Uterus (tissue), 4 donors: ENCODE measurements around the gene B4GALNT3. TPM values are rescaled to one million over a fixed set of nuclear protein-coding genes. Genes with fewer than 3 reads are reported as not detected.
A peak's percentile ranks its signal among the peaks of the same experiment; 100 is the strongest.
"Not testable (repeated sequence)": the region's sequence is repeated elsewhere in the genome, so short reads cannot be mapped to it uniquely, and the experiment has no call there.

Source experiments
- DNase-seq, 2 donors: peaks; one replicate each; pipeline ENCODE4 v3.0.0-alpha.2; 2019 to 2020
- H3K27ac ChIP-seq, 2 donors: fragments of 200-600 bp; sonication (generic); 1 replicate in 1 of 2; 2 replicates in 1 of 2; pipeline ENCODE4 v1.5.1; 2016 to 2018
- H3K27me3 ChIP-seq, 2 donors: fragments of 200-600 bp; sonication (generic); one replicate each; pipeline ENCODE4 v1.5.1; 2018 to 2019; ENCODE audit warnings: control low read depth in 1 of 2
- H3K36me3 ChIP-seq, 2 donors: fragments of 200-600 bp; sonication (generic); one replicate each; pipeline ENCODE4 v1.5.1; 2019; ENCODE audit warnings: control low read depth in 1 of 2
- H3K4me1 ChIP-seq, 2 donors: fragments of 200-600 bp; sonication (generic); one replicate each; pipeline ENCODE4 v1.5.1; 2018 to 2019; ENCODE audit warnings: control low read depth in 1 of 2
- H3K4me3 ChIP-seq, 2 donors: fragments of 200-600 bp; sonication (generic); 1 replicate in 1 of 2; 2 replicates in 1 of 2; pipeline ENCODE4 v1.5.1; 2018 to 2019; ENCODE audit warnings: mild to moderate bottlenecking in 1 of 2
- H3K9me3 ChIP-seq, 2 donors: fragments of 200-600 bp; sonication (generic); one replicate each; pipeline ENCODE4 v1.5.1; 2019; ENCODE audit warnings: control low read depth in 1 of 2
- POLR2A ChIP-seq, 2 donors: fragments of 450-650 bp; IDR thresholded peaks; one replicate each; pipeline ENCODE4 v1.6.1; 2016; ENCODE audit warnings: antibody characterized with exemption in 2 of 2, mild to moderate bottlenecking in 1 of 2, moderate library complexity in 1 of 2
- intact Hi-C: fragments of 100-400 bp; cut with DNase I; formaldehyde crosslinking; loops from one replicate; pipeline ENCODE4 v1.15.1; 2023; ENCODE audit warnings: low total_unique reads
- total RNA-seq, 4 donors: library from RNA; depleted of rRNA in 3 of 4; stranded (reverse); fragments of >200 nt in 3 of 4; gene quantifications; one replicate each; pipeline versions ENCODE4 v1.1.0 to v1.2.4, GENCODE V29; 2014 to 2023
- TF ChIP-seq, protein P1 (sequence below), 4 experiments: fragments of 200-600 bp in 2 of 4; fragments of 450-650 bp in 2 of 4; sonication (generic) in 2 of 4; IDR thresholded peaks; one replicate each; pipeline ENCODE4 v1.5.1; 2016 to 2019; ENCODE audit warnings: antibody characterized with exemption in 4 of 4, mild to moderate bottlenecking in 2 of 4, moderate library complexity in 1 of 4
- donor health status: DM: yes; HTN: yes; CAD: no.

The B4GALNT3 gene
- total RNA-seq: 10 to 100 TPM in 1 of 4 donors, 1 to 10 TPM in 3; 2.2 to 29.2 (median 3.1) TPM

DNA sequence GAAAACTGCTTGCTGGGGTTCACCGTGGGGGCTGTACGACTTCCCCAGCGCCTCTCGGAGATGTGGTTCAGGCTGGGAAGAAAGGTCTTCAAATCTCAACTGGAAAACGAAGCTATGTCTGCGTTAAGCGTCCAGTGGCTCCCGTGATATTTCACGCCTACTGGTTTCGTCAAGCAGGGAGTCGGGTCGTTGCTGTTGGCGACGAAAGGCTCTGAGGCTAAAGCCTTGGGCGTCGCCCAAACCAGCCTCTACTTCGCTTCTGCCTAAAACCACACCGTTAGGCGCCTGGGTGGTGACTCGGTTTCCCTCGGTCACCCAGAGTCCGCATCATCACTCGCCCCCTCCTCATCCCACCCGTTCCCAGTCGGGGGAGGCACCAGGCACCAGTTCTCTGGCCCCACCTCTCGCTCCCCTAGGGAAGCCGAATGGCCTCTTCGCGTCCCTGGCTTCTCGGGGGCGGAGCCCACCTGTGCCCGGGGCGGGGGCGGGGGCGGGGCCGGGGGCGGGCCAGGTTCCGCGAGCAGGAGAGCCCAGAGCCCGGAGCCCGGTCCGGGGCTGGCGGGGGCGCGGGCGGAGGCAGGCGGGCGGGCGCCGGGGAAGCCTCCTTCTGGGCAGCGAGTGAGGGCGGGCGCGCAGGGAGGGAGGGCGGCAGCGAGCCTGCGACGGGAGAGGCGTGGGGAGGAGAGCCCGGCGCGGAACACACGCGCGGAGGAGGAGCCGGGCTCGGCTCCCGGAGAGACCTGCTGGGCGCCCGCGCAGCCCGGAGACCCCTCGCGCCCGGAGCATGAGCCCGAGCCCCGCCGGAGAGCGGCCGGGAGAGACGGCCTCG, at the start of gene B4GALNT3:
Gene B4GALNT3, plus strand, starts transcription at position 510 of the 829 bp plus-strand sequence. CDS start 438 bp downstream, outside the sequence.
- Histone ChIP-seq H3K9me3 (no peaks in the 10 kb centered on the region), H3K27ac (peak within 1 kb of the TSS; percentile 45 to 76), H3K27me3 (no peaks in the 10 kb centered on the region), H3K4me1 (no peaks in the 10 kb centered on the region), H3K36me3 (no peaks in the 10 kb centered on the region), H3K4me3 (peak within 1 kb of the TSS; percentile 39 to 63)
- peak; percentile 45 to 62 for DNase-seq
- TF ChIP-seq, protein P1, sequence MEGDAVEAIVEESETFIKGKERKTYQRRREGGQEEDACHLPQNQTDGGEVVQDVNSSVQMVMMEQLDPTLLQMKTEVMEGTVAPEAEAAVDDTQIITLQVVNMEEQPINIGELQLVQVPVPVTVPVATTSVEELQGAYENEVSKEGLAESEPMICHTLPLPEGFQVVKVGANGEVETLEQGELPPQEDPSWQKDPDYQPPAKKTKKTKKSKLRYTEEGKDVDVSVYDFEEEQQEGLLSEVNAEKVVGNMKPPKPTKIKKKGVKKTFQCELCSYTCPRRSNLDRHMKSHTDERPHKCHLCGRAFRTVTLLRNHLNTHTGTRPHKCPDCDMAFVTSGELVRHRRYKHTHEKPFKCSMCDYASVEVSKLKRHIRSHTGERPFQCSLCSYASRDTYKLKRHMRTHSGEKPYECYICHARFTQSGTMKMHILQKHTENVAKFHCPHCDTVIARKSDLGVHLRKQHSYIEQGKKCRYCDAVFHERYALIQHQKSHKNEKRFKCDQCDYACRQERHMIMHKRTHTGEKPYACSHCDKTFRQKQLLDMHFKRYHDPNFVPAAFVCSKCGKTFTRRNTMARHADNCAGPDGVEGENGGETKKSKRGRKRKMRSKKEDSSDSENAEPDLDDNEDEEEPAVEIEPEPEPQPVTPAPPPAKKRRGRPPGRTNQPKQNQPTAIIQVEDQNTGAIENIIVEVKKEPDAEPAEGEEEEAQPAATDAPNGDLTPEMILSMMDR (IDR thresholded peaks at IDR 0.05): no peak
- peak in 1 of 2 donors; percentile 54 for TF ChIP-seq POLR2A (IDR thresholded peaks at IDR 0.05)
- intact Hi-C loops: no loop called here

GRCh38 chr12:414859-415258, 44.9 kb upstream of the B4GALNT3 start:
- no peaks in the 10 kb centered on the region for H3K36me3 ChIP-seq
- no peaks in the 10 kb centered on the region for H3K27me3 ChIP-seq
- H3K27ac ChIP-seq: no peak overlapping the region
- no peaks in the 10 kb centered on the region for H3K9me3 ChIP-seq
- intact Hi-C loops: no loop called here
- no peak overlapping the region for H3K4me3 ChIP-seq
- no peaks in the 10 kb centered on the region for H3K4me1 ChIP-seq
- no peak for DNase-seq
- TF ChIP-seq, protein P1 (IDR thresholded peaks at IDR 0.05): no peak
- TF ChIP-seq POLR2A (IDR thresholded peaks at IDR 0.05): no peak

DNA sequence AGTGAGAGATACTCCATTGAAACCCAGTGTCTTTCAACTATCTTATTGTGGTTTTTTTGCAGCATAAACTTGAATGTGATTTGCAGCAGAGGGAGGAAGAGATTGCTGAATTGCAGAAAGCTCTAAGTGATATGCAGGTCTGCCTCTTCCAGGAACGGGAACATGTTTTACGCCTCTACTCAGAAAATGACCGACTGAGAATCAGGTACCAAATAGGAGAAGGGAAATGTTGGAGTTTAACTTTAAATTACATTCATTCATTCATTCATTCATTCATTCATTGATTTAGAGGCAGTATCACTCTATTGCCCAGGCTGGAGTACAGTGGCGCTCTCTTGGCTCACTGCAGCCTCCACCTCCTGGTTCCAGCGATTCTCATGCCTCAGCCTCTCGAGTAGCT, 41.3 kb upstream of the B4GALNT3 start:
- no peaks in the 10 kb centered on the region for H3K4me1 ChIP-seq
- no peak for DNase-seq
- intact Hi-C loops: no loop called here
- H3K27ac ChIP-seq: no peak overlapping the region
- no peaks in the 10 kb centered on the region for H3K27me3 ChIP-seq
- no peaks in the 10 kb centered on the region for H3K36me3 ChIP-seq
- no peak overlapping the region for H3K4me3 ChIP-seq
- no peak for TF ChIP-seq POLR2A (IDR thresholded peaks at IDR 0.05)
- TF ChIP-seq, protein P1 (IDR thresholded peaks at IDR 0.05): no peak
- no peaks in the 10 kb centered on the region for H3K9me3 ChIP-seq

- TF ChIP-seq, protein P1 (IDR thresholded peaks at IDR 0.05): no peak
- TF ChIP-seq POLR2A (IDR thresholded peaks at IDR 0.05): no peak
- intact Hi-C loops: no loop called here
Measured at GRCh38 chr12:422526-422925, 37.2 kb upstream of the B4GALNT3 start.

GRCh38 chr12:435737-436136, 24.0 kb upstream of the B4GALNT3 start:
- intact Hi-C loops, H3K4me3 ChIP-seq, DNase-seq, H3K4me1 ChIP-seq, H3K27me3 ChIP-seq, H3K27ac ChIP-seq, H3K9me3 ChIP-seq, H3K36me3 ChIP-seq: not testable (repeated sequence)

More at GRCh38 chr12:422526-422925, 37.2 kb upstream of the B4GALNT3 start:
- no peak overlapping the region for H3K27ac ChIP-seq
- no peaks in the 10 kb centered on the region for H3K27me3 ChIP-seq
- no peaks in the 10 kb centered on the region for H3K36me3 ChIP-seq
- no peak overlapping the region for H3K4me3 ChIP-seq
- H3K4me1 ChIP-seq: no peaks in the 10 kb centered on the region
- no peak for DNase-seq
- no peaks in the 10 kb centered on the region for H3K9me3 ChIP-seq
